Kidney capillary endothelial cell (primary cell): Measurements from ENCODE around the gene KLHL3.

Source experiments
- DNase-seq: peaks from one replicate; pipeline ENCODE4 v3.0.0-alpha.2; 2018; ENCODE audit warnings: low spot score

The KLHL3 gene

DNA sequence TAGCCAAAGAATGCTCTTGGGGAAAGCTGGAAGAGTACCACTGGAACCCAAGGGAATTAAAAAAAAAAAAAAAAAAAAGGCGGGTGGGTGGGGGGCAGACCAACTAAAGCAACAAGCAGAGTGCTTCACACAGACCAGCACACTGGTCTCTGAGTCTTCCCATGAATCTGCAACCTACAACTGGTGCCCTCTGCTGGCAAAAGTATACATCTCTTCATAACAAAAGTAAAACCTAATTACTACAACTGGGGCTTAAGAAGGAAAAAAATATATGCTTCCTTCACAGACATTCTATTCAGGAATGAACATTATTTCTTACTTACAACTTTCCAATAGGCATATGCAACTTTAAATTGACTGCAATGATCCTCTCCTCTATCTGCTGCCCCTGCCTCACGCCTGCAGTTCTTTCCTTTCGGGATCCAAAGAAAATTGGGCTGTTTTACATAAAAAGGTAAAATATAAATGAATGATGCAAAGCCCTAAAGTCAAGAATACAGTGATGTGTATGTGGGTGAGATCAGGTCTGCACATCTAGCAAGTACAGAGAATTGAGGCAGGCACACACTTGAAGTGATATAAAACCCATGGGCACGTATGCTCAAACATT lies 7.2 kb upstream of the KLHL3 start:
- DNase-seq, result peak; percentile 70

GRCh38 chr5:137741718-137742117 lies 5.8 kb upstream of the KLHL3 start:
- no peak for DNase-seq

DNA sequence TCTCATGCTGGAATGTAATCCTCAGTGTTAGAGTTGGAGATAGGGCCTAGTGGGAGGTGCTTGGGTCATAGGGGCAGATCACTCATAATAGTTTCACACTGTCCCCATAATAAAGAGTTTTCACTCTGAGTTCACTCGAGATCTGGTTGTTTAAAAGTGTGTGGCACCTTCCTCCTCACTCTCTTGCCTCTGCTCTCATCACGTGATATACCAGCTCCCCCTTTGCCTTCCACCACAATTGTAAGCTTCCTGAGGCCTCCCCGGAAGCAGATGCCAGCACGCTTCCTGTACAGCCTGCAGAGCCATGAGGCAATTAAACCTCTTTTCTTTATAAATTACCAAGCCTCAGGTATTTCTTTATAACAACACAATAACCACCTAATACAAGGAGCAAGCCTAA lies 3.8 kb upstream of the KLHL3 start:
- no peak for DNase-seq

GRCh38 chr5:137738947-137739346 lies 3.1 kb upstream of the KLHL3 start:
- no peak for DNase-seq

GRCh38 chr5:137737349-137738131 lies 1.7 kb upstream of the KLHL3 start:
- DNase-seq, result peak; percentile 95

- no peak for DNase-seq
These were observed 607 bp upstream of the KLHL3 start for GRCh38 chr5:137736496-137736895.

DNA sequence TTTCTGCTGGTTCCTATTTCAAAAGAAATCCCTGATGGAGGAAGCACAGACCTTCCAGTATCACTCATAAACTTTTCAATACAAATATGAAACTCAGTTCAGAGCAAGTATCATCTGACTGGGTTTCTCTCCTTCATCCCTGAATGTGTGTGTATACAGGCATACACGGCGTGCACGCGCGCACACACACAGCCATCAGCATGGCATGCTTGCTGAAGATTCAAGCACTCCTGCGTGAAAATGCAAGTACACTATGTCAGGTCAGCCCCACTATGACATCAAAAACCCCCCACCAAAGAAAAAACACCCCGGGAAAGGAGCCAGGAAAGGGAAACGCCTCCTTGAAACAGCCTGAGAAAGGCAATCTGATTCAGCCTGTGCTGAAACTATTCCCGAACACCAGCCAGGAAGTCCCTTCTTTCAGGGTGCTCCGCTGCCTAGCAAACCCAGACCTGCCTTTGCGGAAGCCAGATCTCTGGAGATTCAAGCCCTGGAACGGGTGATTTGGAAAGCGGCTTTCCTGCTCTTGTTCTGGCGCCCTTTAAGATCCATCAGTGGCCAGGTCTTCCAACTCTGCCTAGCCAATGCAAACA lies 831 bp downstream of the KLHL3 start:
- peak; percentile 67 for DNase-seq

GRCh38 chr5:137734331-137734730 lies 1.6 kb downstream of the KLHL3 start:
- no peak for DNase-seq

GRCh38 chr5:137733922-137734321 lies 2.0 kb downstream of the KLHL3 start:
- DNase-seq, result no peak

GRCh38 chr5:137733006-137733405 lies 2.9 kb downstream of the KLHL3 start:
- DNase-seq, result no peak

DNA sequence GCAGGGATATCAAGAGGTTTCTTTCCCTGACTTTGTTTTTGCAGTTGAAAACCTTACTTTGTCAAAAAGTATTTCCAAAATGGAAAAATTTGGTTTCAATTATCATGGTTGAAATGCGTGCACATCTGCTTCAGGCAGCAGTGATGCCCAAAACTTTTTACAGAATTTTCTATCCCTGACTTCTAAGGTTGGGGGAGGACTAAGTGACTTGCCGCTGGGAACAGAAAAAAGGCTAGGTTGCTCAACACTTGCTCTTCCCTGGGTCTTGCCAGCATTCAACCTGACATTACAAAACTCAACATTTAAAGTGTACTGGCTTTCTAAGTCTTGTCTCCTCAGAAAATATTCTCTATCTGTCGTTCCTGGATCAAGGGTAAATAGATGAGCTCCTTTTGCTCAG lies 4.7 kb downstream of the KLHL3 start:
- DNase-seq, result no peak

DNA sequence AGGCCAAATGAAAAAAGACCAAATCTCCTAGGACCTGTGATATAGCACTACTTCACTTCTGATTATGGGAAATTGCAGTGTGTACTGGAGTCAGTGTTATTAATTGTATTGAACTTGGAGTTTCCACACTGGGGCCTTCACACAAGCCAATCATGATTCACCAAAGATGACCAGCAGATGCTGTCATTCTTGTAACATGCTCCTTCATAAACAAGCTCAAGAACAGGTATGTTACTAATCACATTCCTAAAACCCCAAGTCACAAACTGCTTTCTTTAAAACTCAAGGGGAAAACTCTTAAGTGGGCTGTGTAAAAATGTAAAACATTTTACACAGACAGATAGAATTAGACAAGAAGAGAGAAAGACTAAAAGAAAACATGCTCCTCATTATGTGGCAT lies 5.6 kb downstream of the KLHL3 start:
- no peak for DNase-seq

DNA sequence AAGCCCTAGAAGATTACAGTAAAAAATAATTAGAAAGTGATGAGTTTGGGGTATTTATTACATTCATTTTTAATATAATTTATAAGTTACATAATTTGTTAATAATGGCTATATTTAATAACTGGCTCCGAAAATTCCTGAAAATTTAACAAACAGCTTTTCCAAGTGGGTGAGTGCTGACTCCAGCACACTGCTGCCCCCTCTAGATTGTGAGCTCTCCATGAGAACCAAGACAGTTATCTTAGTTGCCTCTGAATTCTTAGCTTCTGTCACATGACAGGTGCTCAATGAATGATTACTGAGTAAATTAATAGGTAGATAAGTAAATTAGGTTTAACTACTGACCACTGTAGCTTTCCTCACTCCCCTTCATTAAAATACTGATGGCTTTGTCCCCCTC lies 7.8 kb downstream of the KLHL3 start:
- no peak for DNase-seq

DNA sequence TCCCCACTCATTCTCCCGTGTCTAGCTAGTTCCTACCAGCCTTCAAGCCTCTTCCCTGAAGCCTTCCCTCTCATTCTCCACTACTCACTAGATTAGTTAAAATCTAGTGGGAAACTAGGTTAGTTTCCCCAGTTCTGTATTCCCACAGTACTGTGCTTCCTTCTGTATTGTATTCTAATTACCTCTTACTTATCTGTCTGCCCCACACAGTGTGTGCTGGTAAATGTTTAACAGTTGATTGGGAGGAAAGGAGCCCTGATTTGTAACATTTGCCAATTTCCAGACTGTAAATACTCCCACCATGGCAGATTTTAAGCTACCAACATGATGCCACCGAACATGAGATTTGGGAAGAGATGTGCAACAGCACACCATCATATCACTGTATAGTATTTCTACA lies 8.3 kb downstream of the KLHL3 start:
- DNase-seq, result no peak

GRCh38 chr5:137724251-137724650 lies 11.6 kb downstream of the KLHL3 start:
- no peak for DNase-seq

- no peak for DNase-seq
These were observed 17.3 kb downstream of the KLHL3 start for GRCh38 chr5:137718611-137719010.

DNA sequence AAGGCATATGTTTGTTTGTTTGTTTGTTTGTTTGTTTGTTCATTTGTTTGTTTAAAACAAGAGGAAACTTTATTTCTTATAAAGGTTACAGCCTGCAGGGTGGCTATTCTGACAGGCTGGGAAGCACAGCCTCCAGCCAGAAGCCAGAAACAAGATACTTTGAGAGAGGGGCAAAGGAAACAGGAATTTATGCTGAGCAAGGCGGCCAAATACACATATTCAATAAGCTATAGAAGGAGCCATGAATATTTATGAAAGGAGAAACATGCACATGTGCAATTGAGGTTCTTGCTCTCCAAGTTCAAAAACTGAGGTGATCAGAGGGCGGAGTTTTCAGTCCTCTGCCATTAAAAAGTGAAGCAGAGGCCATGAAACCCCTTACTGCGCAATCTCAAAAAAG lies 19.6 kb downstream of the KLHL3 start:
- no peak for DNase-seq

- no peak for DNase-seq
These were observed 20.4 kb downstream of the KLHL3 start for GRCh38 chr5:137715456-137715855.

- peak; percentile 56 for DNase-seq
These were observed 20.9 kb downstream of the KLHL3 start for GRCh38 chr5:137714946-137715345.

- DNase-seq, result no peak
These were observed 21.4 kb downstream of the KLHL3 start for GRCh38 chr5:137714494-137714893.

GRCh38 chr5:137712139-137712667 lies 23.7 kb downstream of the KLHL3 start:
- DNase-seq, result no peak

- no peak for DNase-seq
These were observed 25.8 kb downstream of the KLHL3 start for GRCh38 chr5:137710086-137710485.
